HG03432 (cell line): ENCODE results near the gene DENND2A.
"Not testable (repeated sequence)": the region's sequence is repeated elsewhere in the genome, so short reads cannot be mapped to it uniquely, and the experiment has no call there.

Experiments used
- ATAC-seq: cut with Tn5 transposase; IDR thresholded peaks from one replicate; pipeline ENCODE4 v1.9.1; 2021; ENCODE audit warnings: mild to moderate bottlenecking, moderate library complexity; ENCODE audit not compliant: unreplicated experiment

The DENND2A gene

GRCh38 chr7:140552240-140552679 is 88.4 kb downstream of the DENND2A start:
- ATAC-seq: no peak

- ATAC-seq: no peak
Measured at GRCh38 chr7:140551355-140552239, 89.0 kb downstream of the DENND2A start.

GRCh38 chr7:140546947-140547346 is 93.7 kb downstream of the DENND2A start:
- no peak for ATAC-seq

GRCh38 chr7:140544388-140544826 is 96.2 kb downstream of the DENND2A start:
- ATAC-seq: no peak

GRCh38 chr7:140542228-140542603 is 98.4 kb downstream of the DENND2A start:
- ATAC-seq: no peak

- ATAC-seq: no peak
Measured at GRCh38 chr7:140541513-140542227, 98.9 kb downstream of the DENND2A start.

- ATAC-seq: no peak
Measured at GRCh38 chr7:140541176-140541512, 99.5 kb downstream of the DENND2A start.

GRCh38 chr7:140540136-140540777 is 100.4 kb downstream of the DENND2A start:
- ATAC-seq: no peak

- no peak for ATAC-seq
Measured at GRCh38 chr7:140539461-140539860, 101.2 kb downstream of the DENND2A start.

GRCh38 chr7:140537750-140538482 is 102.7 kb downstream of the DENND2A start:
- no peak for ATAC-seq

- no peak for ATAC-seq
Measured at GRCh38 chr7:140534743-140535142, 105.9 kb downstream of the DENND2A start.

GRCh38 chr7:140533394-140533872 is 107.2 kb downstream of the DENND2A start:
- no peak for ATAC-seq

GRCh38 chr7:140529428-140529827 is 111.2 kb downstream of the DENND2A start:
- not testable (repeated sequence) for ATAC-seq

GRCh38 chr7:140526787-140527664 is 113.6 kb downstream of the DENND2A start:
- ATAC-seq: no peak

- ATAC-seq: no peak
Measured at GRCh38 chr7:140526214-140526613, 114.4 kb downstream of the DENND2A start.

GRCh38 chr7:140525743-140526142 is 114.9 kb downstream of the DENND2A start:
- no peak for ATAC-seq

GRCh38 chr7:140521421-140521820 is 119.2 kb downstream of the DENND2A start:
- no peak for ATAC-seq

GRCh38 chr7:140519007-140519399 is 121.6 kb downstream of the DENND2A start:
- ATAC-seq: no peak

GRCh38 chr7:140518370-140519006 is 122.1 kb downstream of the DENND2A start:
- no peak for ATAC-seq
